GM10248 (cell line): Measurements from ENCODE around the gene ZNF300.

ENCODE experiments used
- CTCF ChIA-PET: fragments of 300-600 bp; sonication (Branson Sonifier 250); formaldehyde crosslinking; extraction: SDS; loops from one replicate; lab custom pipeline; 2021; ENCODE audit warnings: antibody characterized with exemption; lab: Yijun Ruan, JAX
- POLR2A ChIA-PET: fragments of 350-650 bp; sonication (Branson Sonifier 250); formaldehyde crosslinking; extraction: SDS; loops from one replicate; lab custom pipeline; 2020; ENCODE audit warnings: antibody characterized with exemption; lab: Yijun Ruan, JAX
- DNase-seq: peaks from one replicate; pipeline ENCODE4 v3.0.0; 2012; ENCODE audit errors: extremely low spot score
- TF ChIP-seq, protein P1 (sequence below): IDR thresholded peaks from 2 replicates; pipeline ENCODE4 v1.5.1; 2012; ENCODE audit warnings: mild to moderate bottlenecking, low read depth; ENCODE audit errors: extremely low read depth, missing control alignments, control extremely low read depth

ZNF300 gene

DNA sequence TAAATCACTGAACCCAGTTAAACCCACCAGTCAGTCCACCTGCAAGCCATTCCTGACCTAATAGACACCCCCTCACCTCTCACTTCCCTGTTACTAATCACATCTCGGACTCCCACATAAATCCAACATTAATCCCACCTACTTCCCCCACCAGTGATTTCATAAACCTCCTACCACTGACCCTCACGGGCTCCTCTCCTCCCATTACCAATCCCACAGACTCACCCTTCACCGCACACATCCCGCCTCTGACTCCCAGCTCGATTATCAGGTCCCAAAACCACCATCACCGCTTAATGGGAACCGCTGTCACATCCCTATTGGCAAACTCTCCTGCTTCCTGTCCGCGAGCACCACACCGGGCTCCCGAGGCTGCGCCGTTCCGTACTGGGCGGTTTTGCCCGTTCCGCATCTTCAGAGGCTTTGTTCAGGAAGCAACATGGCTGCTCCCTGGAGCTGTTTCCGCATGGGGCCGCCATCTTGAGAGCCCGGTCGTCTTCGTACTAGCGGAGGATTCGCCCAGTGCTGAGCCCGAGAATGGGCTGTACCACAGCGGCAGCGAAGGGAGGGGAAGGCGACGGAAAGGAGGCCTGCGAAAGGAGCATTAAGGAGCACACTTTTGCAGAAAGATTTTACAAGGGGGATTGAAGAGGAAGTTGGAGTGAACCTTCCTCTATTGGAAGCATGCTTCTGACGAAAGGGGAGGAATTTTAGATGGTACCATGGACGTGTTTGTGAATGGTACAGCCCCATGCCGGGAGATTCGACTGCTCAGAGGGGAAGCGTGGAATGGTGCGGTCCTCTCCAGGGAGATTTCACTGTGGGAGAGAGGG, at the start of gene ZNF300:
TSS of gene ZNF300 (minus strand) at position 502 of the 833 bp plus-strand sequence. CDS start 1,825 bp downstream, outside the sequence.
- ChIA-PET CTCF (no interaction called here), POLR2A (no interaction called here)
- DNase-seq = peak; percentile 15
- TF ChIP-seq, protein P1, sequence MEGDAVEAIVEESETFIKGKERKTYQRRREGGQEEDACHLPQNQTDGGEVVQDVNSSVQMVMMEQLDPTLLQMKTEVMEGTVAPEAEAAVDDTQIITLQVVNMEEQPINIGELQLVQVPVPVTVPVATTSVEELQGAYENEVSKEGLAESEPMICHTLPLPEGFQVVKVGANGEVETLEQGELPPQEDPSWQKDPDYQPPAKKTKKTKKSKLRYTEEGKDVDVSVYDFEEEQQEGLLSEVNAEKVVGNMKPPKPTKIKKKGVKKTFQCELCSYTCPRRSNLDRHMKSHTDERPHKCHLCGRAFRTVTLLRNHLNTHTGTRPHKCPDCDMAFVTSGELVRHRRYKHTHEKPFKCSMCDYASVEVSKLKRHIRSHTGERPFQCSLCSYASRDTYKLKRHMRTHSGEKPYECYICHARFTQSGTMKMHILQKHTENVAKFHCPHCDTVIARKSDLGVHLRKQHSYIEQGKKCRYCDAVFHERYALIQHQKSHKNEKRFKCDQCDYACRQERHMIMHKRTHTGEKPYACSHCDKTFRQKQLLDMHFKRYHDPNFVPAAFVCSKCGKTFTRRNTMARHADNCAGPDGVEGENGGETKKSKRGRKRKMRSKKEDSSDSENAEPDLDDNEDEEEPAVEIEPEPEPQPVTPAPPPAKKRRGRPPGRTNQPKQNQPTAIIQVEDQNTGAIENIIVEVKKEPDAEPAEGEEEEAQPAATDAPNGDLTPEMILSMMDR = no peak

GRCh38 chr5:150948539-150948938, 43.8 kb upstream of the ZNF300 start:
- ChIA-PET CTCF (no interaction called here), POLR2A (no interaction called here)
- TF ChIP-seq, protein P1 = no peak
- no peak for DNase-seq

GRCh38 chr5:150946351-150946905, 41.6 kb upstream of the ZNF300 start:
- ChIA-PET CTCF (no interaction called here), POLR2A (no interaction called here)
- TF ChIP-seq, protein P1 = no peak
- DNase-seq = no peak

GRCh38 chr5:150945947-150946346, 41.2 kb upstream of the ZNF300 start:
- CTCF ChIA-PET = no interaction called here
- TF ChIP-seq, protein P1 = no peak
- POLR2A ChIA-PET = no interaction called here
- no peak for DNase-seq

DNA sequence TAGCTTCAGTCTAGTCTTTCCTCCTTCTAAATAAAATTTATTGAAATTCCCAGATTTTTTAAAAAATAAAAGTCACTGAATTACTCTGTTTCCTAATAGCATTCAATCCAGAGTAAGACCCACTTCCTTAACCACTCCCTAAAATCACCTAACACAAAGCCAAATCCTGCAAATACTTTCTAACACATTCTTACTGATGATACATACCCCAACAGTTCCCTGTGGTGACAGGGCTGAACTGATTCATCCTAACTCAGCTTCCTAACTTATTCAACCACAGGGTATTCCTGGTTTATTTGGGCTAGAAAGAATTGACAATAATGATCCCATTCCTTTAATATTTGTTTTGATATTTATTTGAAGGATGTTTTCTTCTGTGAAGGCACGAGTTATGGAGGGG, 40.7 kb upstream of the ZNF300 start:
- TF ChIP-seq, protein P1 = no peak
- ChIA-PET CTCF (no interaction called here), POLR2A (no interaction called here)
- no peak for DNase-seq

- ChIA-PET CTCF (no interaction called here), POLR2A (no interaction called here)
- no peak for DNase-seq
- TF ChIP-seq, protein P1 = no peak
Measured at GRCh38 chr5:150931368-150931965, 26.7 kb upstream of the ZNF300 start.
